HG03571 (cell line): Measurements from ENCODE around the gene LILRB3.
"Not testable (repeated sequence)": the region's sequence is repeated elsewhere in the genome, so short reads cannot be mapped to it uniquely, and the experiment has no call there.

Experiments
- ATAC-seq: cut with Tn5 transposase; IDR thresholded peaks from one replicate; pipeline ENCODE4 v1.9.1; 2021; ENCODE audit not compliant: unreplicated experiment

LILRB3 gene

GRCh38 chr19:54242646-54243045 is 19.8 kb upstream of the LILRB3 start, which contains the start of gene LILRA6:
LILRA6 (minus strand) TSS chr19:54242790.
- ATAC-seq = not testable (repeated sequence)

DNA sequence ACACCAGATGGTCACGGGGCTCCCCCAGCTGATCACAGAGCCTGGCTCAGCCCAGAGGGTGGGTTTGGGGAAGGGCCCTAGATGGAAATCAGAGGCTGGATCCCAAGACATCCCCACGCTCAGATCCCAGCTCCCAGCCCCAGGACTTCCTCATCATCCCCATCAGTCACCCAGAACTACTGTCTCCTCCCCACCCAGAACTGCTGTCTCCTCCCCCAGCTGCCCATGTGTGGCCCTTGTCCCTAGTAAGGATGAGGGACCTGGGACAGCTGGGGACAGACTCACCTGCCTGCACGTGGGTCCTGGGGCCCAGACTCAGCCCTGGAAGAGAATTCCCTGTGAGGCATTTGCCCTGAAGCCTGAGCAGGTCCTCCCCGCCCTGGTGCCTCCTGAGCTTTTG is 19.4 kb upstream of the LILRB3 start:
- not testable (repeated sequence) for ATAC-seq

GRCh38 chr19:54240372-54241336 is 17.8 kb upstream of the LILRB3 start:
- ATAC-seq = not testable (repeated sequence)

DNA sequence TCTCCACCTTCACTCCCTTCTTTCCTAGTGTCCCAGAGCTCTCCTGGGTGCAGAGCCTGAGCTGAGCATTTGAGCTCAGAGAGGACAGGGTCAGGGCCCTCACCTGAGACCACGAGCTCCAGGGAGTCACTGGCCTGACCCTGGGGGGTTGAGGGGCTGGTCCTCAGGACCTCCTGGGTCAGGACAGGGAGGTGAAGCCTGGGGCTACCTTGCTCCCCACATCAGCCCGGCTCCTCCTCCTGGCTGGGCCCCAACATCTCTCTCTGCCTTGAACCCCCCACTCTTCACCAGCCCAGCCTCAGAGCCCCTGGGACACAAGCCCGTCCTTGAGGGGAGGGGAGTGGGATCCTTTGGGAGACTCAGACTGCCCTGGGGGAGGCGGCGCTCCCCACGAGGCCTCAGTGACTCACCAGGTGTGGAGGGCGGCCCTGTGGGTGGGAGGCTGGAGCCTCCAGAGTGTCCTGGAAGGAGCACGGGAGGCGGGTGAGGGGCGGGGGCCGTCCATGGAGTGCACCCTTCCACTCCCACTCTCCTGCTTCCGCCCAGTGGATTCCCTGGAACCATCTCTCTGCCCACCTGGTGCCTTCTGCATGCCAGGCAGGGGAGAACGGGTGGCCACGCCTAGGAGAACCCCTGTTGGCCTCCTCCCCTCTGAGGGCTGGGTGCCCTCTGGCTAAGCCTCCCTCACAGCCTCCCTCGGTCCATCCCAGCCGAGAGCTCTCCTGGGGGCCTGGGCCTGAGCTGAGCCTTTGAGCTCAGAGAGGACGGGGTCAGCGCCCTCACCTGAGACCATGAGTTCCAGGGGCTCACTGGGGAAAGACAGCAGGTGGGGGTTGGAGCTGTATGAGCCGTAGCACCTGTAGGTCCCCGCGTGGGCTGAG is 16.9 kb upstream of the LILRB3 start:
- not testable (repeated sequence) for ATAC-seq

GRCh38 chr19:54233941-54234340 is 11.1 kb upstream of the LILRB3 start:
- ATAC-seq = no peak

DNA sequence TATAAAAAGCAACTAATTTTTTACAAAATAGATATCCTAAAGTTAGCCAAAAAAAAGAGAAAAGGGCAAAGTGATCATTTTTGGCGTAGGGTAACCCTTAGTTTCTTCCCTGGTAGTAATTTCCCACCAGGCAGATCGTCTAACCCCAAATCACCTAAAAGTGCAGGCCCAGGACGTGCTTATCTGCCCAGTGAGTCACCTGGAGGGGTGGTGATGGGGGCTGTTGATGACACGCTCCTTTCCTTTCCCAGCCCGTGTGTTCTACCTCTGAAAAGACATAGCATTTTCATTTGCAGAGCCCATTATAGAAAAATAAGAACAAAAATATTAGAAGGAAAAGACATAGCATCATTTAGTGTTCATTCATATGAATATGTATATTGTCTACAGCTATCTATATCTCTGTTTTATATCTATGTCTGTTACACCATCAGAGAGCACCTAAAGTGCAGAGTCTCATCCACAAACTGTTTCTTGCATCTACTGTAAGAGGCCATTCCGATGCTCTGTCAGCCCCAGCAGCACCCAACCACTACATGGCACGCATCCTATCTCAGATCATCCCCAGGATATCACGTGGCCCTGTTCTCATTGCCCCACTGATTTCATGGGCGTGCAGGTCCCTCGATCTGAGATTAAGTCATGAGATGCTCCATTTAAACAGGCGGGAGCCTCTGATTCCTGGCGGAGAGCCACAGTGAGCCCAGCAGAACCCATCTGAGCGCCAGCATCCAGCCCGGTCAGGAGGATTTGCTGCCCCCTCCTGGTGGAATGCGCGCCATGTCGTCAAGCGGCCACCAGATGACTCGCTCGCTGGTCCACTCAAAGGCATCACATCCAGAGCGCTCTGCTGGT is 8.5 kb upstream of the LILRB3 start:
- ATAC-seq = no peak

GRCh38 chr19:54230031-54230430 is 7.2 kb upstream of the LILRB3 start:
- ATAC-seq = no peak

DNA sequence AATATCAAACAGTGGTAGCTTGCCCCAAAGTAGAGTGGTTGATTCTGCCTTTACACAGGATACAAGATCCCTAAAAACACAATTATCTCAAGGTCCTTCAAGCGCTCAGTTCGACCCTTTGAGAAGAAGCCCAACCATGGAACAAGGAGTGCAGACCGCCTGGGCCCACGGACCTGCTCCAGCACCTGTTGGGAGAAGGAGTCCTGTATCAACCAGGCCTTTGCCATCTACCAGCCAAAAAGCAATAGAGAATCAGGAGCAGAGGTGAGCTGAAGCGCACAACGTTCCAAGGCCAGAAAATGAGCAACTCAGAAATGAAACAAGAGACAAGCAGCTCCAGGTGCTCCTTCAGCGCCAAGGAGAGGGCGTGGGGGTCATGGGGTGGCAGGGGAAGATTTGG is 6.3 kb upstream of the LILRB3 start:
- ATAC-seq = no peak

- ATAC-seq = not testable (repeated sequence)
Measured at GRCh38 chr19:54224619-54225018, 1.8 kb upstream of the LILRB3 start.

DNA sequence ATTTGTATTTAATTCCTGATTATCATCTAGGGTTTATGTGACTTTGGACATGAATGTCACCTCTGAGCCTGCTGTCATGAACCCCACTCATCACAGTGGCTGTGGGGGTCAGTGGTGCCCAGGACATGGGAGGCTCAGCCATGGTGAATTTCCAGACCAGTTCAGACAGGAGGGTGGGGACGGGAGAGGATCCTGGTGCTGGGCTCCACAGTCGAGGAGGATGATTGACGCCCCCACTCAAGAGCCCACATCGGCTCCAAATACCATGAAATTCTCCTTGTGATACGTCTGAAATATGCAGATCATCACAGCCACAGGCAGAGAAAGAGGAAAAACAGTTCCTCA is 1.1 kb upstream of the LILRB3 start:
- not testable (repeated sequence) for ATAC-seq

DNA sequence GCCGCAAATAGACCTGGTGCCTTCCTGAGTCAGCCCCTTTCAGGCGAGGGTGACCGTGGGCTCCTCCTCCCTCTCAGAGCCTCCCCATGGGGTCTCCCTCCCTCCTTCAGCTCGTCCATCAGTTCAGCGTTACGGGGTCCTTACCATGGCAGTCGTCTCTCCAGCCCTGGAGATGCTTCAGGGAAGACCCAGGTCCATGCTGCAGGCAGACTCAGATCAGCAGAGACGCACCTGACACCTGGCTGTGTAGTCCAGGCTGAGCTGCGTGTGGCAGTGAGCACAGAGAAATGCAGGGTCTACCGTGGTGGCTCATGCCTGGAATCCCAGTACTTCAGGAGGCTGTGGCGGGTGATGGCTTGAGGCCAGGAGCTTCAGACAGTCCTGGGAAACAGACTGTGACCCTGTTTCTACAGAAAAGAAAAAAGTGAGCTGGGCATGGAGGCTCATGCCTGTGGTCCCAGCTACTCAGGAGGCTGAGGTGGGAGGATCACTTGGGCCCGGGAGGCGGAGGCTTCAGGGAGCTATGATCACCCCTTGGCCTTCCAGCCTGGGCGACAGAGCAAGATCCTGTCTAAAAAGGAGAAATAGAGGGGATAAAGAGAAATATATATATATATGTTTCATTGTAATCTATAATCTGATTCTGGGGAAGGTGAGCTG is 600 bp upstream of the LILRB3 start:
- ATAC-seq = not testable (repeated sequence)

- ATAC-seq = not testable (repeated sequence)
Measured at GRCh38 chr19:54221947-54222346, 860 bp downstream of the LILRB3 start.

DNA sequence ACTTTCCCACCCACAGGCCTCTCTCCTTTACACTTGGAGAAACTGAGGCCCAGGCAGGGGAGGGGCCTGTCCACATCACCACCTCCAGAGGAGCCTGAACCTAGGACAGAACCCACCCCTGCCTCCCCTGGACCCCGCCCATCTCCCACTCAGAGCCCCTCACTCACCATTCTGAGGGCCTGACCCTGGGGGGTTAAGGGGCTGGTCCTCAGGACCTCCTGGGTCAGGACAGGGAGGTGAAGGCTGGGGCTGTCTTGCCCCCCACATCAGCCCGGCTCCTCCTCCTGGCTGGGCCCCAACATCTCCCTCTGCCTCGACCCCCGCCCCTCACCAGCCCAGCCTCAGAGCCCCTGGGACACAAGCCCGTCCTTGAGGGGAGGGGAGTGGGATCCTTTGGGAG is 3.1 kb downstream of the LILRB3 start:
- not testable (repeated sequence) for ATAC-seq

GRCh38 chr19:54218960-54219661 is 3.7 kb downstream of the LILRB3 start:
- no peak for ATAC-seq

GRCh38 chr19:54218259-54218658 is 4.5 kb downstream of the LILRB3 start:
- no peak for ATAC-seq

DNA sequence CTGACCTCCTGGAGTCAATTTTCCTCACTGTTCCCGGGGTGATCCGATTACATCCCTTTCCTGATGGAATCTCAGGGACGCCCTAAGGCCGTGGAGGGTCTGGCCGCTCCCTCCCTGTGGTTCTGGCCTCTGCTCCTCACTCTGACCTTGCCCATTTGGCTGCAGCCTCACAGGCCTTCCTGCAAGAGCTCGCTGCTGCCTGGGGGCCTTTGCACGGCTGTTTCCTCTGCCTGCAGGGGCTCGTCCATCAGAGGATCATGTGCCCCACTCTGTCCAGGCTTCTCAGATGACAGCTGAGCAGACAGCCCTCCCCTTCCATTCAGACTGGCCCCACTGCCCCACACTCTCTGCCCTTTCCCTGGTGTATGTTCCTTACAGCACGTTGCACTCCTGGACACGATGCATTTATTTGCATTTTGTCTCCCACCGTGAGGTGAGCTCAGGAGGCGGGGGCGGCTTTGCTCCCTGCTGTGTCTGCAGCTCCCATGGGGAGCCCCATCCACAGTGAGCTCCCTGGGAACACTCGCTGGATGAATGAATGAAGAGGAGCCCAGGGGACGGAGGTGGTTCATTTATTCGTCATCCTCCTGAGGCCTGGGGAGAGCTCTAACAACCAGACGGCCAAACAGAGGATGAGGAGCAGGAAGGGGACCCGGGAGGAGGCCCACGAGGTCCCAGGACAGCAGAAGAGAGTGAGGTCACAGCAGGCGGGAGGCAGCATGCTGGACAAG is 5.1 kb downstream of the LILRB3 start:
- ATAC-seq = not testable (repeated sequence)

DNA sequence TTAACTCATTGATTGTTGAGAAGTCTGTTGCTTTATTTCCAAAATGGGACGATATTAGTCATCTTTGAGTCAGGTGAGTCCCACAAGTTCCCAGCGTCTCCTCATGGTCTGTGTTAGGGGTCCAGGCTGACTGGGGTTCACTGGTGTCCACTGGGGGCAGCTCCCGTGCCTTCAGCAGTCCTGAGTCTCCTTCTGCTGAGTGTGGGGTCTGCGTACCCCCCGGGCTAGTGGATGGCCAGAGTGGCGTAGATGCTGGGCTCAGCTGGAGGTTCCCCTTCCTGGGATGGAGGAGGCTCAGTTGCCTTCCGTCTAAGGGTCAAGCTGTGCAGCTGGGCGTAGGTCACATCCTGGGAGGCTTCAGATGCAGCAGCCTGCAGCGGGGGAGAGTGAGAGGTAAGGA is 5.9 kb downstream of the LILRB3 start:
- ATAC-seq = no peak

DNA sequence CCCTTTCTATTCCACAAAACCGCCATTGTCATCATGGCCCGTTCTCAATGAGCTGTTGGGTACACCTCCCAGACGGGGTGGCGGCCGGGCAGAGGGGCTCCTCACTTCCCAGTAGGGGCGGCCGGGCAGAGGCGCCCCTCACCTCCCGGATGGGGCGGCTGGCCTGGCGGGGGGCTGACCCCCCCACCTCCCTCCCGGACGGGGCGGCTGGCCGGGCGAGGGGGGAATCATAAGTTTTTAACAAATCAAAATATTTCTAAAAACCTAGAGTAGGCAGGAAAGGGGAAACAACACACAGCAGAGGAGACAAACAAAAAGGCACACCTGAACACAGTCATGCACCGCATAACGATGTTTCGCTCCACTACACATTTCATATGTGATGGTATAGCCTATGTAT is 8.1 kb downstream of the LILRB3 start:
- ATAC-seq = not testable (repeated sequence)

DNA sequence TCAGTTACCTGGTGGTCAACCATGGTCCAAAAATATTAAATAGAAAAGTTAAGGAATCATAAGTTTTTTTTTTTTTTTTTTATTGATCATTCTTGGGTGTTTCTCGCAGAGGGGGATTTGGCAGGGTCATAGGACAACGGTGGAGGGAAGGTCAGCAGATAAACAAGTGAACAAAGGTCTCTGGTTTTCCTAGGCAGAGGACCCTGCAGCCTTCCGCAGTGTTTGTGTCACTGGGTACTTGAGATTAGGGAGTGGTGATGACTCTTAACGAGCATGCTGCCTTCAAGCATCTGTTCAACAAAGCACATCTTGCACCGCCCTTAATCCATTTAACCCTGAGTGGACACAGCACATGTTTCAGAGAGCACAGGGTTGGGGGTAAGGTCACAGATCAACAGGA is 8.6 kb downstream of the LILRB3 start:
- ATAC-seq = not testable (repeated sequence)
